Astrocyte (in vitro differentiated cells and primary cell): ENCODE data around the gene OBI1.

Source experiments
- EZH2 ChIP-seq: IDR thresholded peaks from 2 replicates; pipeline ENCODE4 v1.6.1; 2012; ENCODE audit warnings: mild to moderate bottlenecking, low read length, inconsistent platforms; ENCODE audit not compliant: insufficient read depth
- TF ChIP-seq, protein P1 (sequence below): IDR thresholded peaks from 2 replicates; pipeline ENCODE4 v1.5.1; 2011; ENCODE audit warnings: low read depth, mild to moderate bottlenecking, inconsistent platforms, low read length, moderate library complexity; ENCODE audit not compliant: insufficient read depth

DNA sequence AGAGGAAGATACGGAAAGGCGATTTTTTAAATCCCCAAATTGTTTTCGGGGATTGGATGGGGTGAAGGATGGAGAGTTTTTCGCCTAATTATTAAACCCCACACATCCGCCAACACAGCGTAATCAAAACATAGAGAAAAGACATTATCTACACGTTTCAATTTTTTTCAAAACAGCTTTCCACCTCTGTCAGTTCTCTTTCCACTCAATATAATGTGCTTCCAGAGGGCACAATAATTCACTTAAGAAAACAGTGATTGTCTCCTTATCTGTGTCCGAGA lies 435 bp upstream of the OBI1 start:
- TF ChIP-seq, protein P1, sequence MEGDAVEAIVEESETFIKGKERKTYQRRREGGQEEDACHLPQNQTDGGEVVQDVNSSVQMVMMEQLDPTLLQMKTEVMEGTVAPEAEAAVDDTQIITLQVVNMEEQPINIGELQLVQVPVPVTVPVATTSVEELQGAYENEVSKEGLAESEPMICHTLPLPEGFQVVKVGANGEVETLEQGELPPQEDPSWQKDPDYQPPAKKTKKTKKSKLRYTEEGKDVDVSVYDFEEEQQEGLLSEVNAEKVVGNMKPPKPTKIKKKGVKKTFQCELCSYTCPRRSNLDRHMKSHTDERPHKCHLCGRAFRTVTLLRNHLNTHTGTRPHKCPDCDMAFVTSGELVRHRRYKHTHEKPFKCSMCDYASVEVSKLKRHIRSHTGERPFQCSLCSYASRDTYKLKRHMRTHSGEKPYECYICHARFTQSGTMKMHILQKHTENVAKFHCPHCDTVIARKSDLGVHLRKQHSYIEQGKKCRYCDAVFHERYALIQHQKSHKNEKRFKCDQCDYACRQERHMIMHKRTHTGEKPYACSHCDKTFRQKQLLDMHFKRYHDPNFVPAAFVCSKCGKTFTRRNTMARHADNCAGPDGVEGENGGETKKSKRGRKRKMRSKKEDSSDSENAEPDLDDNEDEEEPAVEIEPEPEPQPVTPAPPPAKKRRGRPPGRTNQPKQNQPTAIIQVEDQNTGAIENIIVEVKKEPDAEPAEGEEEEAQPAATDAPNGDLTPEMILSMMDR = no peak
- TF ChIP-seq EZH2 = no peak
